Activated T-helper 2 cell treated with anti-CD3 and anti-CD28 coated beads, Interferon-gamma antibody, Interleukin-2, Interleukin-4, amounts not matched to agents 10 μg/mL and 5 μg/mL and 100 μg/mL, durations not matched to agents 14 hours and 24 hours and 36 hours (primary cell): ENCODE measurements around the gene DBNDD1. TPM values are rescaled to one million over a fixed set of nuclear protein-coding genes. Genes with fewer than 3 reads are reported as not detected.

Experiments
- DNase-seq: peaks from one replicate; pipeline ENCODE4 v3.0.0; 2021; ENCODE audit warnings: low spot score
- H3K27ac Mint-ChIP-seq: one replicate; pipeline ENCODE4 v1.8.0; 2021; ENCODE audit warnings: mixed read lengths
- H3K27me3 Mint-ChIP-seq: one replicate; pipeline ENCODE4 v1.8.0; 2021; ENCODE audit warnings: low read depth, mixed read lengths
- H3K36me3 Mint-ChIP-seq: one replicate; pipeline ENCODE4 v1.8.0; 2021; ENCODE audit warnings: low read depth, mixed read lengths
- H3K4me1 Mint-ChIP-seq: one replicate; pipeline ENCODE4 v1.8.0; 2021; ENCODE audit warnings: low read depth, mixed read lengths
- H3K4me3 Mint-ChIP-seq: one replicate; pipeline ENCODE4 v1.8.0; 2021; ENCODE audit warnings: low read depth, mild to moderate bottlenecking, moderate library complexity, mixed read lengths
- H3K9me3 Mint-ChIP-seq: one replicate; pipeline ENCODE4 v1.8.0; 2021; ENCODE audit warnings: mixed read lengths
- intact Hi-C: fragments of 100-400 bp; cut with micrococcal nuclease; formaldehyde crosslinking; loops from one replicate; pipeline ENCODE4 v1.15.1; 2023
- total RNA-seq: library from RNA; stranded (reverse); gene quantifications from 2 replicates; pipeline ENCODE4 v1.2.3, GENCODE V29; 2022

Gene DBNDD1
- total RNA-seq, 1 donor from 2014 or later, result 0.43 TPM

GRCh38 chr16:90046122-90046970, 27.1 kb upstream of the DBNDD1 start:
- Mint-ChIP-seq H3K4me1 (peaks cover 3% of the 10 kb centered on the region), H3K9me3 (no peaks in the 10 kb centered on the region), H3K4me3 (no peak overlapping the region), H3K36me3 (no peaks in the 10 kb centered on the region), H3K27ac (no peak overlapping the region), H3K27me3 (no peaks in the 10 kb centered on the region)
- DNase-seq, result no peak
- intact Hi-C loops, result no loop called here

DNA sequence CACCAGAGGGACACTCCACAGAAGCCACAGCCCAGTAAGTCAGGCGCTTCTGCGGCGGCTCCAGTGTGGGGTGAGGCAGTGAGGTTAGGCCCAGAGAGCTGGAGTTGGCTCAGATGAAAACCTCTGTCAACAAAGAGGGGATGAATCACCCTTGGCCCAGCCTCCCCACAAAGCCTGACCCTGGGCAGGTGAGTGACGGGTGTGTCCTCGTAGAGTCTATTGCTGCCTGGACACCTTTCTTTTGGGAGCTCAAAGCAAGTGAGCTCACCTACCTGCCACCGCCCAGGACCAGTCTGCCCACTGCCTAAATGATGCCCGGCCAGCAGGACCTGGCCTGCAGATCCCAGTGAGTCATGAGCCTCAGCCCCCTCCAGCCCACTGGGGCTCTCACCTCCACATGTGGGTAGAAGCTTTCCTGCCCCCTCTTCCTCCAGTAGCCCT, 24.9 kb upstream of the DBNDD1 start:
- intact Hi-C loops, result no loop called here
- Mint-ChIP-seq H3K4me3 (no peak overlapping the region), H3K4me1 (peaks cover 3% of the 10 kb centered on the region), H3K27me3 (no peaks in the 10 kb centered on the region), H3K36me3 (no peaks in the 10 kb centered on the region), H3K9me3 (no peaks in the 10 kb centered on the region), H3K27ac (no peak overlapping the region)
- no peak for DNase-seq

- H3K27me3 Mint-ChIP-seq, result no peaks in the 10 kb centered on the region
- H3K27ac Mint-ChIP-seq, result no peak overlapping the region
- no peaks in the 10 kb centered on the region for H3K36me3 Mint-ChIP-seq
- DNase-seq, result no peak
- peaks cover 3% of the 10 kb centered on the region for H3K4me1 Mint-ChIP-seq
- intact Hi-C loops, result no loop called here
- no peaks in the 10 kb centered on the region for H3K9me3 Mint-ChIP-seq
- H3K4me3 Mint-ChIP-seq, result no peak overlapping the region
Observed at GRCh38 chr16:90043526-90043925, 24.3 kb upstream of the DBNDD1 start.

DNA sequence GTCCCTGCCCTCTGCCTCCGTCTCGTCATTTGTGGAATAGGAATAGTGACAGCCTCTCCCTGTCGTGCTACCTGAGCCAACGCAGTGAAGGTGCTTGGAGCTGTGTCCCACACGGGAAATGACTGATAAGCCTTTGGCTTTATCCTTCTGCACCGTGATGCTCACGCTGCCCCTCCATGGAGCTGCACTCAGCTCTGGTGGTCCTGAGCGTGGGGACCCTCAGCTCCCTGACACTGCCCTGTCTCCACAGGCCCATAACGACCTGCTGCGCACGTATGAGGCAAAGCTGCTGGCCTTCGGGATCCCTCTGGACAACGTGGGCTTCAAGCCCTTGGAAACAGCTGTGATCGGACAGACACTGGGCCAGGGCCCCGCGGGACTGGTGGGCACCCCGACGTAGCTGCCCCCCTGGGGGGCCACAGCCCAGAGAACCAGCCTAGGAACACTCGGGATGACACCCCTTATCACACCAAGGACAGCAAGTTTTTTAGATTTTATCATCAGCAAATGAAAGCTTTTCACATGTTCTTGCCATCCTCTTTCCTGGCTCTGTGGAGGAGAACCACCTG, 23.8 kb upstream of the DBNDD1 start:
- H3K27ac Mint-ChIP-seq, result no peak overlapping the region
- no peaks in the 10 kb centered on the region for H3K9me3 Mint-ChIP-seq
- no peak overlapping the region for H3K4me3 Mint-ChIP-seq
- H3K36me3 Mint-ChIP-seq, result no peaks in the 10 kb centered on the region
- intact Hi-C loops, result no loop called here
- no peak for DNase-seq
- H3K27me3 Mint-ChIP-seq, result no peaks in the 10 kb centered on the region
- peaks cover 3% of the 10 kb centered on the region for H3K4me1 Mint-ChIP-seq

GRCh38 chr16:90041896-90042473, 22.7 kb upstream of the DBNDD1 start:
- no peaks in the 10 kb centered on the region for H3K9me3 Mint-ChIP-seq
- H3K27me3 Mint-ChIP-seq, result no peaks in the 10 kb centered on the region
- no peak for DNase-seq
- intact Hi-C loops, result no loop called here
- H3K27ac Mint-ChIP-seq, result no peak overlapping the region
- H3K4me3 Mint-ChIP-seq, result no peak overlapping the region
- H3K36me3 Mint-ChIP-seq, result no peaks in the 10 kb centered on the region
- H3K4me1 Mint-ChIP-seq, result peaks cover 3% of the 10 kb centered on the region

GRCh38 chr16:90040152-90041023, 21.1 kb upstream of the DBNDD1 start:
- Mint-ChIP-seq H3K9me3 (no peaks in the 10 kb centered on the region), H3K4me3 (no peak overlapping the region), H3K36me3 (no peaks in the 10 kb centered on the region), H3K27me3 (no peaks in the 10 kb centered on the region), H3K27ac (no peak overlapping the region), H3K4me1 (no peaks in the 10 kb centered on the region)
- DNase-seq, result no peak
- intact Hi-C loops, result no loop called here

GRCh38 chr16:90037276-90037675, 18.0 kb upstream of the DBNDD1 start:
- no peak for DNase-seq
- Mint-ChIP-seq H3K27me3 (no peaks in the 10 kb centered on the region), H3K9me3 (no peaks in the 10 kb centered on the region), H3K4me1 (no peaks in the 10 kb centered on the region), H3K36me3 (no peaks in the 10 kb centered on the region), H3K27ac (no peak overlapping the region), H3K4me3 (no peak overlapping the region)
- intact Hi-C loops, result no loop called here

GRCh38 chr16:90035902-90036301, 16.6 kb upstream of the DBNDD1 start:
- intact Hi-C loops, result no loop called here
- peaks cover 6% of the 10 kb centered on the region for H3K9me3 Mint-ChIP-seq

GRCh38 chr16:90034504-90034903, 15.2 kb upstream of the DBNDD1 start:
- DNase-seq, result no peak
- Mint-ChIP-seq H3K27ac (no peak overlapping the region), H3K4me1 (no peaks in the 10 kb centered on the region), H3K36me3 (no peaks in the 10 kb centered on the region), H3K27me3 (no peaks in the 10 kb centered on the region), H3K9me3 (peaks cover 6% of the 10 kb centered on the region), H3K4me3 (no peak overlapping the region)
- intact Hi-C loops, result loop anchor here (5.0 kb wide), 1 partner anchor 43 kb away; the partner anchor contains the start of gene PRDM7

More at GRCh38 chr16:90035902-90036301, 16.6 kb upstream of the DBNDD1 start:
- Mint-ChIP-seq H3K36me3 (no peaks in the 10 kb centered on the region), H3K4me3 (no peak overlapping the region), H3K4me1 (no peaks in the 10 kb centered on the region), H3K27ac (no peak overlapping the region), H3K27me3 (no peaks in the 10 kb centered on the region)
- no peak for DNase-seq

DNA sequence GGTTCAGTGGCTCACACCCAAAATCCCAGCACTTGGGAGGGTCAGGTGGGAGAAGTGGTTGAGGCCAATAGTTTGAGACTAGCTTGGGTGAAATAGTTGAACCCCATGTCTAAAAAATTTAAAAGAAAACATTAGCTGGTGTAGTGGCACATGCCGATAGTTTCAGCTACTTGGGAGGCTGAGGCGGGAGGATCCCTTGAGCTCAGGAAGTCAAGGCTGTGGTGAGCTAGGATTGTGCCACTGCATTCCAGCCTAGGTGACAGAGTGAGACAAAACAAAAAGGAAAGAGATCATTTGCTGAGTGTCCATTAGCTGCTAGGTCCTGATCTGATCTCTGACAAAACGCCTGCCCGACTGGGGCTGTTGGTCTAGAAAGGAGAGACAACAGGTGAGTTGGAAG, 14.1 kb upstream of the DBNDD1 start:
- H3K9me3 Mint-ChIP-seq, result peaks cover 6% of the 10 kb centered on the region
- H3K36me3 Mint-ChIP-seq, result no peaks in the 10 kb centered on the region
- H3K4me1 Mint-ChIP-seq, result no peaks in the 10 kb centered on the region
- intact Hi-C loops, result loop anchor here (5.0 kb wide), 1 partner anchor 44 kb away; the partner anchor contains the start of gene PRDM7
- no peak overlapping the region for H3K27ac Mint-ChIP-seq
- no peaks in the 10 kb centered on the region for H3K27me3 Mint-ChIP-seq
- no peak overlapping the region for H3K4me3 Mint-ChIP-seq
- no peak for DNase-seq

DNA sequence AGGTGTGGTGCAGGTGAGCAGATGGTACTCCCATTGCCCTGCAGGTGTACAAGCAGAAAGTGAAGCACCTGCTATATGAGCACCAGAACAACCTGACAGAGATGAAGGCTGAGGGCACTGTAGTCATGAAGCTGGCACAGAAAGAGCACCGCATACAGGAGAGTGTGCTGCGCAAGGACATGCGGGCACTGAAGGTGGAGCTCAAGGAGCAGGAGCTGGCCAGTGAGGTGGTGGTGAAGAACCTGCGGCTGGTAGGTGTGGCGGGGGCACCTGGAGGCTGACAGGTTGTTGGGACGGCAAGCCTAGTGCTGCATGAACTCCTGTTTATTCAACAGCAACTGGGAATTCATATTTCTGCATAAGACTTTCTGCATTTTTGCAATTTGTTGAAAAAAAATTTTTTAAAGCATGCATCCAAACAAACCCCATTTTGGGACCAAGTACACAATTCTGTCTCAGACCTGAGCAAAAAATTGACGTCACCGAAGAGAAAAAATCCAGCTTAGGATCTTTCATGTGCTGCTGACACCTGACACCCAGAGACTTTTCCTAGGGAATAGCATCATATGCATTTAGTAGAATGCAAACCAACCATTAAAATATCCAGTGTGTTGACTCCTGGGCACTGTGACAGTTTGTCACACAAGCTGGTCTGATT, 13.5 kb upstream of the DBNDD1 start:
- H3K4me3 Mint-ChIP-seq, result no peak overlapping the region

More for the DNA sequence above, 13.5 kb upstream of the DBNDD1 start:
- no peak for DNase-seq
- no peaks in the 10 kb centered on the region for H3K4me1 Mint-ChIP-seq
- no peak overlapping the region for H3K27ac Mint-ChIP-seq
- intact Hi-C loops, result loop anchor here (5.0 kb wide), 1 partner anchor 44 kb away; the partner anchor contains the start of gene PRDM7
- no peaks in the 10 kb centered on the region for H3K36me3 Mint-ChIP-seq
- H3K27me3 Mint-ChIP-seq, result no peaks in the 10 kb centered on the region
- peaks cover 6% of the 10 kb centered on the region for H3K9me3 Mint-ChIP-seq
